H9 (cell line): ENCODE measurements around the gene IGFBP1. TPM values are rescaled to one million over a fixed set of nuclear protein-coding genes. Genes with fewer than 3 reads are reported as not detected.

Experiments used
- DNase-seq: peaks from one replicate; pipeline ENCODE4 v3.0.0-alpha.2; 2017
- H2AFZ ChIP-seq: one replicate; pipeline ENCODE4 v1.6.1; 2013; ENCODE audit warnings: mild to moderate bottlenecking, low read length, control low read depth, moderate library complexity
- H2AK5ac ChIP-seq: 2 replicates; pipeline ENCODE4 v1.6.1; 2013; ENCODE audit warnings: low read length, control low read depth, mixed read lengths; ENCODE audit not compliant: insufficient read length
- H2BK120ac ChIP-seq: one replicate; pipeline ENCODE4 v1.6.1; 2013; ENCODE audit warnings: low read depth, mild to moderate bottlenecking, low read length, control low read depth, inconsistent platforms; ENCODE audit not compliant: poor library complexity, severe bottlenecking
- H2BK12ac ChIP-seq: 2 replicates; pipeline ENCODE4 v1.6.1; 2013; ENCODE audit warnings: low read length, control low read depth, mixed read lengths, low read depth; ENCODE audit not compliant: insufficient read length
- H2BK15ac ChIP-seq: 2 replicates; pipeline ENCODE4 v1.6.1; 2013; ENCODE audit warnings: low read depth, low read length, control low read depth
- H2BK20ac ChIP-seq: one replicate; pipeline ENCODE4 v1.6.1; 2013; ENCODE audit warnings: low read depth, mild to moderate bottlenecking, low read length, control low read depth, inconsistent platforms; ENCODE audit not compliant: poor library complexity, severe bottlenecking
- H2BK5ac ChIP-seq: 2 replicates; pipeline ENCODE4 v1.6.1; 2013; ENCODE audit warnings: low read length, control low read depth, mixed read lengths; ENCODE audit not compliant: insufficient read length
- H3K14ac ChIP-seq: 2 replicates; pipeline ENCODE4 v1.6.1; 2013; ENCODE audit warnings: low read length, control low read depth; ENCODE audit not compliant: insufficient read depth
- H3K18ac ChIP-seq: 2 replicates; pipeline ENCODE4 v1.6.1; 2013; ENCODE audit warnings: low read depth, mild to moderate bottlenecking, mixed read lengths, low read length, control low read depth; ENCODE audit not compliant: insufficient read length
- H3K23ac ChIP-seq: 2 replicates; pipeline ENCODE4 v1.6.1; 2013; ENCODE audit warnings: low read length, control low read depth, mixed read lengths, low read depth; ENCODE audit not compliant: insufficient read length
- H3K23me2 ChIP-seq: 2 replicates; pipeline ENCODE4 v1.6.1; 2013; ENCODE audit warnings: low read depth, mild to moderate bottlenecking, mixed read lengths, low read length, control low read depth; ENCODE audit not compliant: insufficient read length, poor library complexity, severe bottlenecking
- H3K27ac ChIP-seq: 2 replicates; pipeline ENCODE4 v1.5.1; 2013; ENCODE audit warnings: low read length, control low read depth, mixed read lengths, low read depth; ENCODE audit not compliant: insufficient read length
- H3K27me3 ChIP-seq: 2 replicates; pipeline ENCODE4 v1.6.1; 2013; ENCODE audit warnings: low read length, control low read depth, inconsistent platforms; ENCODE audit not compliant: insufficient read depth
- H3K4ac ChIP-seq: 2 replicates; pipeline ENCODE4 v1.6.1; 2013; ENCODE audit warnings: low read depth, mild to moderate bottlenecking, control low read depth, inconsistent platforms, low read length, moderate library complexity
- H3K4me1 ChIP-seq: 2 replicates; pipeline ENCODE4 v1.6.1; 2013; ENCODE audit warnings: low read length, control low read depth, inconsistent platforms; ENCODE audit not compliant: insufficient read depth
- H3K4me2 ChIP-seq: 2 replicates; pipeline ENCODE4 v1.6.1; 2013; ENCODE audit warnings: low read length, control low read depth, mixed read lengths; ENCODE audit not compliant: insufficient read length, insufficient read depth
- H3K56ac ChIP-seq: 2 replicates; pipeline ENCODE4 v1.6.1; 2013; ENCODE audit warnings: low read depth, mild to moderate bottlenecking, mixed read lengths, low read length, control low read depth; ENCODE audit not compliant: insufficient read length
- H3K79me1 ChIP-seq: 2 replicates; pipeline ENCODE4 v1.6.1; 2013; ENCODE audit warnings: low read depth, mild to moderate bottlenecking, moderate library complexity, low read length, control low read depth, inconsistent platforms; ENCODE audit not compliant: insufficient read depth, poor library complexity, severe bottlenecking
- H3K79me2 ChIP-seq: 2 replicates; pipeline ENCODE4 v1.6.1; 2013; ENCODE audit warnings: low read length, control low read depth, inconsistent platforms; ENCODE audit not compliant: insufficient read depth
- H3K9ac ChIP-seq: 2 replicates; pipeline ENCODE4 v1.6.1; 2013; ENCODE audit warnings: low read length, control low read depth, mixed read lengths; ENCODE audit not compliant: insufficient read length; ENCODE audit errors: extremely low read depth
- H3K9me3 ChIP-seq: one replicate; pipeline ENCODE4 v1.6.1; 2013; ENCODE audit warnings: low read depth, low read length, inconsistent platforms; ENCODE audit not compliant: control insufficient read depth
- H3T11ph ChIP-seq: one replicate; pipeline ENCODE4 v1.6.1; 2013; ENCODE audit warnings: mild to moderate bottlenecking, low read length, control low read depth, inconsistent platforms
- H4K20me1 ChIP-seq: one replicate; pipeline ENCODE4 v1.6.1; 2013; ENCODE audit not compliant: control insufficient read depth, insufficient read length, insufficient read depth
- H4K5ac ChIP-seq: 2 replicates; pipeline ENCODE4 v1.6.1; 2013; ENCODE audit warnings: low read depth, mild to moderate bottlenecking, mixed read lengths, low read length, control low read depth; ENCODE audit not compliant: insufficient read length
- H4K8ac ChIP-seq: replicated peaks from 2 replicates; pipeline ENCODE4 v1.6.1; 2013; ENCODE audit warnings: low read length, control low read depth, mixed read lengths, low read depth; ENCODE audit not compliant: insufficient read length
- H4K91ac ChIP-seq: 2 replicates; pipeline ENCODE4 v1.6.1; 2013; ENCODE audit warnings: low read depth, mild to moderate bottlenecking, moderate library complexity, mixed read lengths, low read length, control low read depth; ENCODE audit not compliant: insufficient read length
- H3K27ac Mint-ChIP-seq, 3 experiments: 2 replicates in 2 of 3; 3 replicates in 1 of 3; pipeline ENCODE4 v1.8.0; 2020 to 2021; ENCODE audit warnings: mixed read lengths in 3 of 3, mild to moderate bottlenecking in 1 of 3, moderate library complexity in 1 of 3
- H3K27me3 Mint-ChIP-seq: 2 replicates; pipeline ENCODE4 v1.8.0; 2021; ENCODE audit warnings: low read depth, mild to moderate bottlenecking, moderate library complexity, mixed read lengths
- H3K36me3 Mint-ChIP-seq, 3 experiments: 2 replicates in 2 of 3; 3 replicates in 1 of 3; pipeline ENCODE4 v1.8.0; 2020 to 2021; ENCODE audit warnings: low read depth in 3 of 3, mixed read lengths in 3 of 3; ENCODE audit not compliant: insufficient read depth in 1 of 3
- H3K4me1 Mint-ChIP-seq, 2 experiments: 2 replicates each; pipeline ENCODE4 v1.8.0; 2020; ENCODE audit warnings: mixed read lengths in 2 of 2
- H3K4me3 Mint-ChIP-seq, 2 experiments: 2 replicates in 1 of 2; 3 replicates in 1 of 2; pipeline ENCODE4 v1.8.0; 2020 to 2021; ENCODE audit warnings: mild to moderate bottlenecking in 2 of 2, mixed read lengths in 2 of 2, moderate library complexity in 1 of 2
- H3K9me3 Mint-ChIP-seq, 2 experiments: 2 replicates in 1 of 2; 3 replicates in 1 of 2; pipeline ENCODE4 v1.8.0; 2020; ENCODE audit warnings: mild to moderate bottlenecking in 2 of 2, mixed read lengths in 2 of 2, moderate library complexity in 1 of 2
- WGBS: extraction: QIAGEN DNeasy Blood & Tissue Kit; methylation state at CpG from one replicate; pipeline ENCODE4 v1.1.7; 2013; ENCODE audit warnings: missing lambda C conversion rate, low lambda C conversion rate, mixed read lengths; ENCODE audit not compliant: insufficient read length; ENCODE audit errors: extremely low coverage; 5-methylcytosine and 5-hydroxymethylcytosine counted together
- total RNA-seq: library from RNA; stranded (reverse); gene quantifications from 2 replicates; pipeline ENCODE4 v1.2.1, GENCODE V29; 2021
- TF ChIP-seq, protein P1 (sequence below): fragments of 200-600 bp; sonication (generic); conservative IDR thresholded peaks from 3 replicates; pipeline ENCODE4 v1.8.0; 2021; ENCODE audit warnings: antibody characterized with exemption, mild to moderate bottlenecking

IGFBP1 gene
- total RNA-seq, 1 experiment from 2014 or later = not detected

GRCh38 chr7:45902820-45903219 lies 14.5 kb downstream of the IGFBP1 start:
- no peak overlapping the region for H3K27ac ChIP-seq
- Mint-ChIP-seq H3K36me3 (no peaks in the 10 kb centered on the region), H3K4me3 (no peak overlapping the region), H3K27me3 (peaks cover 31% of the 10 kb centered on the region), H3K9me3 (peaks cover 0 to 4% of the 10 kb centered on the region in 2 experiments; a peak in 2 of 5 replicates), H3K4me1 (peaks cover 3% of the 10 kb centered on the region in 2 experiments; a peak in 3 of 4 replicates), H3K27ac (no peak overlapping the region; a peak in 1 of 7 replicates)
- no peak overlapping the region for H3K56ac ChIP-seq
- H3T11ph ChIP-seq = no peak overlapping the region
- no peaks in the 10 kb centered on the region for H3K79me2 ChIP-seq
- no peaks in the 10 kb centered on the region for H3K23me2 ChIP-seq
- no peaks in the 10 kb centered on the region for H3K9me3 ChIP-seq
- no peak overlapping the region for H2BK20ac ChIP-seq
- no peak for DNase-seq
- no peak overlapping the region for H2AFZ ChIP-seq
- WGBS = no CpG with 5 or more reads among the region's 1 CpG
- no peak overlapping the region for H2AK5ac ChIP-seq
- H3K4ac ChIP-seq = no peak overlapping the region
- H4K91ac ChIP-seq = no peak overlapping the region
- no peak overlapping the region for H3K18ac ChIP-seq
- no peak overlapping the region for H2BK12ac ChIP-seq
- no peaks in the 10 kb centered on the region for H3K4me1 ChIP-seq
- no peak overlapping the region for H4K5ac ChIP-seq
- no peak overlapping the region for H3K4me2 ChIP-seq
- TF ChIP-seq, protein P1, sequence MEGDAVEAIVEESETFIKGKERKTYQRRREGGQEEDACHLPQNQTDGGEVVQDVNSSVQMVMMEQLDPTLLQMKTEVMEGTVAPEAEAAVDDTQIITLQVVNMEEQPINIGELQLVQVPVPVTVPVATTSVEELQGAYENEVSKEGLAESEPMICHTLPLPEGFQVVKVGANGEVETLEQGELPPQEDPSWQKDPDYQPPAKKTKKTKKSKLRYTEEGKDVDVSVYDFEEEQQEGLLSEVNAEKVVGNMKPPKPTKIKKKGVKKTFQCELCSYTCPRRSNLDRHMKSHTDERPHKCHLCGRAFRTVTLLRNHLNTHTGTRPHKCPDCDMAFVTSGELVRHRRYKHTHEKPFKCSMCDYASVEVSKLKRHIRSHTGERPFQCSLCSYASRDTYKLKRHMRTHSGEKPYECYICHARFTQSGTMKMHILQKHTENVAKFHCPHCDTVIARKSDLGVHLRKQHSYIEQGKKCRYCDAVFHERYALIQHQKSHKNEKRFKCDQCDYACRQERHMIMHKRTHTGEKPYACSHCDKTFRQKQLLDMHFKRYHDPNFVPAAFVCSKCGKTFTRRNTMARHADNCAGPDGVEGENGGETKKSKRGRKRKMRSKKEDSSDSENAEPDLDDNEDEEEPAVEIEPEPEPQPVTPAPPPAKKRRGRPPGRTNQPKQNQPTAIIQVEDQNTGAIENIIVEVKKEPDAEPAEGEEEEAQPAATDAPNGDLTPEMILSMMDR = peak; percentile 44; the same call in 2 of the 3 replicates
- no peaks in the 10 kb centered on the region for H4K20me1 ChIP-seq
- H3K9ac ChIP-seq = no peak overlapping the region
- no peak overlapping the region for H3K14ac ChIP-seq
- H2BK120ac ChIP-seq = no peak overlapping the region
- no peaks in the 10 kb centered on the region for H3K79me1 ChIP-seq
- H3K27me3 ChIP-seq = no peaks in the 10 kb centered on the region
- no peak overlapping the region for H2BK5ac ChIP-seq
- no peak overlapping the region for H4K8ac ChIP-seq
- no peak overlapping the region for H3K23ac ChIP-seq
- H2BK15ac ChIP-seq = no peak overlapping the region
